Heart left ventricle (tissue), 13 donors: ENCODE data around the gene ADCY7.

Experiments used
- POLR2A ChIP-seq, 2 donors: fragments of 450-650 bp; IDR thresholded peaks; one replicate each; pipeline ENCODE4 v1.6.1; 2017; ENCODE audit warnings: antibody characterized with exemption in 2 of 2, mild to moderate bottlenecking in 2 of 2, moderate library complexity in 2 of 2
- TF ChIP-seq, protein P1 (sequence below), 12 donors: fragments of 200-600 bp; sonication (generic) in 4 of 12; IDR thresholded peaks; one replicate each; pipeline versions ENCODE4 v1.5.0 to v1.8.0; 2018 to 2022; ENCODE audit warnings: antibody characterized with exemption in 12 of 12, mild to moderate bottlenecking in 5 of 12
- donor health status: ischemic (EF 13 %, LVEDD 7.1; RV severe dilation, severe dysfunction).
- donor health status: DM: no; HTN: yes; CAD: no.
- donor health status: DM: no; HTN: no; CAD: no.
- donor health status: ischemic (EF 25% LVEDD 6.9; RV normal size, moderate dysfunction).
- donor health status: ischemic (EF 25% LVEDD 5.7; RV mildly dilated, moderate dysfunction).
- donor health status: ischemic (EF 35%, LVEDD 5.7; RV mildly dilated, moderate dysfunction).
- donor health status: nonischemic (EF 11% LVEDD 7.7; RV severe dilation, severe dysfunction).
- donor health status: DM: yes; HTN: yes; CAD: no.
- donor health status: PGD.
- donor health status: ischemic (EF 29% LVEDD 5.4; RV normal size, mild dysfunction).
- donor health status: nonischemic (EF 23%, LVEDD 6.1; RV moderate dilation, normal function).

DNA sequence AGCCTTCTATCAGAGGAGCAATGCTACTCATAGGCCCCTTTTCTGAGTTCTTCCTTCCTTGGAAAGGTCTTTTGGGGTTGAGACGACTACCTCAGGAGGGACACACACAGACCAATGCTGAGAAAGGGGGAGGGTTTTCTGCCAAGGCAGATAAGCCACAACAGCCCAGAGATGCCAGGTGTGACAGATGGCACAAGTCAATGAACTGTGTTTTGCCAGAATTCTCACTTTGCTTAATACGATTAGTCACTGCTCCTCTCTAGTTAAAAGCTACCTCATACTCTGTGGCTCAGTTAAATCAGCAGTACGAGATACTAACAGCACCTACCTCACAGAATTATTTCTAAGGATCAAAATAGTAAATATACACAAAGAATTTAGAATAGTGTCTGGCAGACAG lies 94.4 kb downstream of the ADCY7 start:
- TF ChIP-seq POLR2A (IDR thresholded peaks at IDR 0.05), result no peak
- TF ChIP-seq, protein P1, sequence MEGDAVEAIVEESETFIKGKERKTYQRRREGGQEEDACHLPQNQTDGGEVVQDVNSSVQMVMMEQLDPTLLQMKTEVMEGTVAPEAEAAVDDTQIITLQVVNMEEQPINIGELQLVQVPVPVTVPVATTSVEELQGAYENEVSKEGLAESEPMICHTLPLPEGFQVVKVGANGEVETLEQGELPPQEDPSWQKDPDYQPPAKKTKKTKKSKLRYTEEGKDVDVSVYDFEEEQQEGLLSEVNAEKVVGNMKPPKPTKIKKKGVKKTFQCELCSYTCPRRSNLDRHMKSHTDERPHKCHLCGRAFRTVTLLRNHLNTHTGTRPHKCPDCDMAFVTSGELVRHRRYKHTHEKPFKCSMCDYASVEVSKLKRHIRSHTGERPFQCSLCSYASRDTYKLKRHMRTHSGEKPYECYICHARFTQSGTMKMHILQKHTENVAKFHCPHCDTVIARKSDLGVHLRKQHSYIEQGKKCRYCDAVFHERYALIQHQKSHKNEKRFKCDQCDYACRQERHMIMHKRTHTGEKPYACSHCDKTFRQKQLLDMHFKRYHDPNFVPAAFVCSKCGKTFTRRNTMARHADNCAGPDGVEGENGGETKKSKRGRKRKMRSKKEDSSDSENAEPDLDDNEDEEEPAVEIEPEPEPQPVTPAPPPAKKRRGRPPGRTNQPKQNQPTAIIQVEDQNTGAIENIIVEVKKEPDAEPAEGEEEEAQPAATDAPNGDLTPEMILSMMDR (IDR thresholded peaks at IDR 0.05), result no peak
